ENCODE results near the gene ADARB2.

Gene ADARB2

GRCh38 chr10:1311726-1312125 is 425.6 kb downstream of the ADARB2 start:
- Mint-ChIP-seq H3K27me3 (peaks cover 4% of the 10 kb centered on the region), H3K4me3 (no peak overlapping the region), H3K4me1 (no peaks in the 10 kb centered on the region), H3K36me3 (ENCODE audit: low read depth) (no peaks in the 10 kb centered on the region), H3K9me3 (no peaks in the 10 kb centered on the region), H3K27ac (no peak overlapping the region)
- no peak for DNase-seq
- no peak for ATAC-seq

DNA sequence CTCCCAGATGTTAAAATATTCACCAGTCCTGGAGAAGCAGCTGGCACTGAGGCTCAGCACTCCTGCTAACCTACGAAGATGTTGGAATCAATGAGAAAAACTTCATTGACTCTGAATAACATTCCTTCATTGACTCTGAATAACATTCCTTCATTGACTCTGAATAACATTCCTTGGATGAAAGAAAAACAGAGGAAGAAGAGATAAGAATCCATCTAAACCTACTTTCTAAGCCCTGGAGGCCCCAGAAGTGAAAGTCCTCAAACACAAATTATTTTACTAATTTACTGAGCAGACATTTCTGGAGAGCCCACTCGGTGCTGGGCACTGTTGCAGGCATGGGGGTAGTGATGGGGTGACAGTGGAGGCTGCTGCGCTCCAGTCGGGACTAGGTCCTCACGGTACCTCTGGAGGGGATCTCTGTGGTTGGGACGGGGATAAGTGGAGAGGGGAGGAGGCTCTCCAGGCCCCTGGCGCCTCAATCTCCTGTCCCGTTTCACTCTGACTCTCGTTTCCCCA is 427.0 kb downstream of the ADARB2 start:
- no peaks in the 10 kb centered on the region for H3K36me3 Mint-ChIP-seq (ENCODE audit: low read depth)
- no peak for ATAC-seq
- H3K27ac Mint-ChIP-seq: no peak overlapping the region
- H3K4me3 Mint-ChIP-seq: no peak overlapping the region
- no peaks in the 10 kb centered on the region for H3K9me3 Mint-ChIP-seq
- peaks cover 4% of the 10 kb centered on the region for H3K27me3 Mint-ChIP-seq
- no peak for DNase-seq
- no peaks in the 10 kb centered on the region for H3K4me1 Mint-ChIP-seq

GRCh38 chr10:1309617-1310270 is 427.6 kb downstream of the ADARB2 start:
- no peak for DNase-seq
- no peak overlapping the region for H3K27ac Mint-ChIP-seq
- H3K27me3 Mint-ChIP-seq: peaks cover 2% of the 10 kb centered on the region
- no peaks in the 10 kb centered on the region for H3K36me3 Mint-ChIP-seq (ENCODE audit: low read depth)
- no peaks in the 10 kb centered on the region for H3K4me1 Mint-ChIP-seq
- no peak overlapping the region for H3K4me3 Mint-ChIP-seq
- ATAC-seq: no peak
- no peaks in the 10 kb centered on the region for H3K9me3 Mint-ChIP-seq

DNA sequence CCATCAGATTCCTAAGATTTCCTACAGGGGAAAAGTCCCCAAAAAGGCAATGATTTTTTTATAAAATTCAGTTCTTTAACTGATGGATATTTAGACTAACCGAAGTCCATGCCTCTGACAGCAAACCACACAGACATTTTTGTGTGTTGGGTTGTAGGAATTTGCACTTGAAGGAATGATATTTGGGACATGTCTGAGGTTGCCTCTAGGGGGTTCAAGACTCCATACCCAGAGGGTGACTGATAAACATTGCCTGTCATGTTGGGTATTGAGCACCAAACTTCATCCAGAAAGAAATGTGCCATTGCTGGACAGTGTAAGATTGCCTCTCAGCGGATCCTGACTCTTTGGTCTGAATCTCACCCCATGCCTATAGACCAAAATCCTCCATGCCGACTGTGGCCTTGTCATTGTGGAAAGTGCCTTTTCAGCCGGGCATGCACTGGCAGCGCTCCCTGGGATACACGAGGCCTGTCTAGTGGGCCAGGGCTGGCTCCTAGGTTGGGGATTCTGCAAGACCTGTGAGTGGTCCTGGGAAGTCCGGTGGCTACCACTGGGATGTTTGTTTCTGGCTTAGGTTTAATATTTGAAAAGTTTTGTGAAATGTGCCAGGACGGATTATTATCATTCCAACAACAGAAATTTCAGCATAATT is 428.2 kb downstream of the ADARB2 start:
- no peak overlapping the region for H3K4me3 Mint-ChIP-seq
- no peak for ATAC-seq

DNA sequence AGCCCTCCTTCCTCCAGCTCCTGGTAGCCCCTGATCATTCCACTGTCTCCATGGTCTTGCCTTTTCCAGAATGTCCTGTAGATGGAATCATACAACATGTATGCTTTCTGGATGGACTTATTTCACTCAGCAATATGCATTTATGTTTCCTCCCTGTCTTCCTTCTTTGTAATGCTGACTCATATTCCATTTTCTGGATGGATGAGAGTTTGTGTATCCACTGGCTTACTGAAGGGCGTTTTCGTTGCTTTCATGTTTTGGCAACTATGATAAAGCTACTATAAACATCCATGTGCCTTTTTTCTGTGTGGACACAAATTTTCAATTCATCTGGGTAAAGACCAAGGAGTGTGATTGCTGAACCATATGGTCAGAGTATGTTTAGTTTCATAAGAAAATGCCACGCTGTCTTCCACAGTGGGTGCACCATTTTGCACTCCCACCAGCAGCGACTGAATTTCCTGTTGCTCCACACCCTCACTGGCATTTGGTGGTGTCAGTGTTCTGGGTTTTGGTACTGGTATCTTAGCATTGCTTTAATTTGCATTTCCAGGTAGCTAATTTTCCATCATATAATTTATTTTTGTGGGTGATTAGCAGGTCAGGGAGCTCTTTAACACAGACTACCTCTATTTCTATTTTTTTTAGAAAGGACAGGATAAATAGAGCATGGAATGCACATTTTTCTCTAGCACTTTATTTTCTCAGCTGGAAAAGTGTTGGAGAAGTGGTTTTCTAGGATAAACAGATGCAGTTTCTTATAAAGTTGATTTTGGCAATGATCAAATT is 429.0 kb downstream of the ADARB2 start:
- ATAC-seq: no peak
- Mint-ChIP-seq H3K27me3 (peaks cover 2% of the 10 kb centered on the region), H3K36me3 (ENCODE audit: low read depth) (no peaks in the 10 kb centered on the region), H3K4me1 (no peaks in the 10 kb centered on the region), H3K9me3 (no peaks in the 10 kb centered on the region), H3K4me3 (no peak overlapping the region), H3K27ac (no peak overlapping the region)
- DNase-seq: no peak

More for the DNA sequence above, 428.2 kb downstream of the ADARB2 start:
- H3K27ac Mint-ChIP-seq: no peak overlapping the region
- peaks cover 2% of the 10 kb centered on the region for H3K27me3 Mint-ChIP-seq
- no peak for DNase-seq
- no peaks in the 10 kb centered on the region for H3K36me3 Mint-ChIP-seq (ENCODE audit: low read depth)
- H3K9me3 Mint-ChIP-seq: no peaks in the 10 kb centered on the region
- H3K4me1 Mint-ChIP-seq: no peaks in the 10 kb centered on the region

DNA sequence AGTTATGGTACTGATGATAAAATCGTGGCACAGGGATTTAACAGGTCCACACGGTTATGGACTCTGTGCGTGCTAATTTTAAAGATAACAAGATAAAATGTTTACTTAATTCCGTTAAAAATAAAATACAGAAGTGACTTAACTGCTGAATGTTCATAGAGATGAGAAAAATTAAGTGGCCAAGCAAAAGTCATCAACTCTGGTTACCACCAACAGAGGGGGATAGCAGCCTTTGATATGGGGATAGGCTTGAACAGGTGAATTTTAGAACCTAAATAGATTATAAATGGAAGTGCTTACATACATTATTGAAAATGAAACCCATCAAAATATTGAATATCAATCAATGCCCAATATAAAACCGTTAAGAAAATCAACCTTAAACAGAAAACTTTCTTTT is 436.2 kb downstream of the ADARB2 start:
- ATAC-seq (no peak), DNase-seq (no peak)
- no peaks in the 10 kb centered on the region for H3K9me3 Mint-ChIP-seq

GRCh38 chr10:1300218-1300617 is 437.1 kb downstream of the ADARB2 start:
- no peaks in the 10 kb centered on the region for H3K36me3 Mint-ChIP-seq (ENCODE audit: low read depth)
- H3K4me1 Mint-ChIP-seq: peaks cover 2% of the 10 kb centered on the region
- ATAC-seq (no peak), DNase-seq (no peak)
- H3K9me3 Mint-ChIP-seq: no peaks in the 10 kb centered on the region
- no peak overlapping the region for H3K4me3 Mint-ChIP-seq
- H3K27ac Mint-ChIP-seq: no peak overlapping the region
- peaks cover 17% of the 10 kb centered on the region for H3K27me3 Mint-ChIP-seq

More for the DNA sequence above, 436.2 kb downstream of the ADARB2 start:
- Mint-ChIP-seq H3K36me3 (ENCODE audit: low read depth) (no peaks in the 10 kb centered on the region), H3K27ac (no peak overlapping the region), H3K27me3 (peaks cover 17% of the 10 kb centered on the region), H3K4me1 (peaks cover 2% of the 10 kb centered on the region), H3K4me3 (no peak overlapping the region)

DNA sequence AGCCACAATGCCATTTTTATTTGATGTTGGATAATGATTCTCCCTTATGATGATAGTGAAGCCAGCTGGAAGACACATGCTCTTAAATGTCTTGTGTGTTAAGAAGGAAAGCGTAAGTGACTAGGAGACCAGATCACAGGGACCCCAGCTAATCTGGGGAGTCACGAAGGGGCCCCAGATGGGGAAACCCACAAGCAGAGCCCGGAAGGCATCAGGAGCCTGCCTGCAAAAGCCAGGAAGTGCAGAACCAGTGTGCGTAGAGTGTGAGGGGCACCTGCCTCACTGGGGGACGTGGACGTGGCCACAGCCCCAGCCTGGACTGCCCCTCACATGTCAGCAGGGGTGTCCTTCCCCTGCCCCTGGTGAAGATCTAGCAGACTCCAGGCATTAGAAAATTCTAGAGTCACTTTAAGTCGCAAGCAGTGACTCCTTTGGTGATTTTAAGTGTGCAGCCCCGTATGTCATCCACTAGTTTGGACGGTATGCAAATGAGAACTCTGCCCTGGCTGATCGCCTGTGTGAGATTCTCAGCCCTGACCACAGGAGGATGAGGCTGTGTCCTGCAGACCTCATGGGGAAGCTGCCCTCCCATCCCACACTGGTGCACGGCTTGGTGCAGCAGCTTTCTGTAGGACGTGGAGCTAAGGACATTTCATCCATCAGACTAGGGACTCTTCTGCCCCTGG is 438.1 kb downstream of the ADARB2 start:
- DNase-seq: no peak
- Mint-ChIP-seq H3K4me3 (no peak overlapping the region), H3K36me3 (ENCODE audit: low read depth) (no peaks in the 10 kb centered on the region), H3K27me3 (peaks cover 17% of the 10 kb centered on the region), H3K27ac (no peak overlapping the region), H3K4me1 (peaks cover 2% of the 10 kb centered on the region), H3K9me3 (no peaks in the 10 kb centered on the region)
- ATAC-seq: no peak

GRCh38 chr10:1297566-1298301 is 439.6 kb downstream of the ADARB2 start:
- DNase-seq (no peak), ATAC-seq (peak; percentile 35)
- Mint-ChIP-seq H3K4me3 (no peak overlapping the region), H3K27ac (no peak overlapping the region), H3K36me3 (ENCODE audit: low read depth) (no peaks in the 10 kb centered on the region), H3K27me3 (peaks cover 24% of the 10 kb centered on the region), H3K9me3 (no peaks in the 10 kb centered on the region), H3K4me1 (peaks cover 2% of the 10 kb centered on the region)

GRCh38 chr10:1295756-1296480 is 441.4 kb downstream of the ADARB2 start:
- Mint-ChIP-seq H3K27ac (no peak overlapping the region), H3K9me3 (no peaks in the 10 kb centered on the region), H3K27me3 (peaks cover 24% of the 10 kb centered on the region), H3K4me1 (peaks cover 2% of the 10 kb centered on the region), H3K4me3 (no peak overlapping the region), H3K36me3 (ENCODE audit: low read depth) (no peaks in the 10 kb centered on the region)
- ATAC-seq (no peak), DNase-seq (no peak)

DNA sequence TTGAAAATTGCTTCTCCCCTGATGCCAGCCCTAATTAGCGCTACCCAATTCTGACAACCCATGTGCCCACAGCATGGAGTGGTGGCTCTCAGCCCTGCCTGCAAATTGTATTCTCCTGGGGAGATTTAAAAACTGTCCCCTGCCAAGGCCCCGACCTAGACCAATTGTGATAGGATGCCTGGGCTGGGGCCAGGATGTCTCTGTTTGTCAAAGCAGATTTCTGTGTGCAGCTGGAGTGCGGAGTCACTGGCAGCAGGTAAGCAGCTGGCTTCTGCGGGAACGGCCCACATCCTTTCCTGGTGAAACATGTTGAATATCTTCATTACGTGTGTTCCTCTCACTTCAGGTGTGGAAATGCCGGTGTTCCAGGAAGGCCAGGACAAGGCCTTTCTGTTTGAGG is 442.6 kb downstream of the ADARB2 start:
- Mint-ChIP-seq H3K4me1 (peaks cover 2% of the 10 kb centered on the region), H3K27ac (no peak overlapping the region), H3K27me3 (peaks cover 15% of the 10 kb centered on the region), H3K9me3 (no peaks in the 10 kb centered on the region), H3K36me3 (ENCODE audit: low read depth) (no peaks in the 10 kb centered on the region), H3K4me3 (no peak overlapping the region)
- no peak for DNase-seq
- ATAC-seq: no peak

DNA sequence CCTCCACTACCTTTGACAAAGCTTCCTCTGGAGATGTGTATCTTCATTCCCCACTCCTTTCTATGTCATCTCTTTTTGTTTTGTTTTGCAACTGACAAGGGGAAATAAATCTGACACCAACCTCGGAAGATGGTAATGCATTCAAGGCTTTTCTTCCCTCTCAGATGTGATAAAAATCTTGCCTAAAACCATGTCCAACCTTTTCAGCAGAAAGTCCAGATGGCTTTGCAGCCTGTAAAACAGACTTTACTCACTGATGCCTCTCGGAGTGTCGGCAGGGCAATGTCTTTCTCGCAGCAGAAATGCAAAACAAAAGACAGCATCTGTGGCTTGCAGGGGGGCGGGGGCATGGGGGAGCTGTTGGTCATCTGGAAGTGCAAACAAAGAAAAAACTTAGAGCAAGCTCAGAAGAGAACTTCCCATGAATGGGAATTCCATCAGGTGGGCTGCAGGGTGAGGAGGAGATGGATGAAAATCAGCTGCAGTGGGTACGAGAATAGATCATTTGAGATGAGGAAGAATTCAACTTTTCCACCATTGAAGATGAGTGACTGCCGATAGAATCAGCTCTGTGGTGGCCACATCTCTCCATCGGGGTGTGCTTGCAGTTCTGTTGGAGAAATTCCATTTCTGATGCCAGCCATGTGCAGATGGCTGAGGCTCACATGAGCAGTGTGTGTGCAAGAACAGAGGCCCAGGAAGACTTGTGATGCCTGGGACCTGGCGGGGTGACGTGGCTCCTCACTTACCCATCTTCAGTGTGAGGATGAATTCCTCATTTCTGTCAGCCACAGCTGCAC is 443.5 kb downstream of the ADARB2 start:
- Mint-ChIP-seq H3K27ac (no peak overlapping the region), H3K27me3 (peaks cover 12% of the 10 kb centered on the region), H3K4me1 (peaks cover under 1% of the 10 kb centered on the region), H3K9me3 (no peaks in the 10 kb centered on the region), H3K4me3 (no peak overlapping the region), H3K36me3 (ENCODE audit: low read depth) (no peaks in the 10 kb centered on the region)
- ATAC-seq (no peak), DNase-seq (no peak)

GRCh38 chr10:1293157-1293556 is 444.2 kb downstream of the ADARB2 start:
- no peak overlapping the region for H3K4me3 Mint-ChIP-seq
- no peak overlapping the region for H3K27ac Mint-ChIP-seq
- DNase-seq: no peak
- no peak for ATAC-seq
- peaks cover 2% of the 10 kb centered on the region for H3K4me1 Mint-ChIP-seq
- H3K9me3 Mint-ChIP-seq: no peaks in the 10 kb centered on the region
- H3K27me3 Mint-ChIP-seq: peaks cover 9% of the 10 kb centered on the region
- H3K36me3 Mint-ChIP-seq (ENCODE audit: low read depth): no peaks in the 10 kb centered on the region

Measured in activated naive CD8-positive, alpha-beta T cell treated with anti-CD3 and anti-CD28 coated beads, Interleukin-2, amount 50 U/mL, for 24 hours (primary cell).